GM23338 (cell line): Measurements from ENCODE around the gene POMC. TPM values are rescaled to one million over a fixed set of nuclear protein-coding genes. Genes with fewer than 3 reads are reported as not detected.

Experiments
- ATAC-seq: fragments of 200-7000 bp; cut with Tn5 transposase; 3 replicates; pipeline ENCODE4 v1.9.1; 2020
- DNase-seq: peaks from one replicate; pipeline ENCODE4 v3.0.0-alpha.2; 2015; ENCODE audit warnings: low spot score
- H2AFZ ChIP-seq: fragments of 200-600 bp; sonication (generic); 2 replicates; pipeline ENCODE4 v1.8.0; 2016; ENCODE audit warnings: antibody characterized with exemption, mild to moderate bottlenecking, moderate library complexity
- H3F3A ChIP-seq: fragments of 200-600 bp; sonication (generic); replicated peaks from 2 replicates; pipeline ENCODE4 v1.8.0; 2017; ENCODE audit warnings: antibody characterized with exemption, mixed run types, low read depth
- H3K27ac ChIP-seq: fragments of 200-600 bp; sonication (generic); 2 replicates; pipeline ENCODE4 v1.6.1; 2016; ENCODE audit warnings: low read depth
- H3K27me3 ChIP-seq: fragments of 200-600 bp; sonication (generic); 2 replicates; pipeline ENCODE4 v1.8.0; 2016; ENCODE audit warnings: mild to moderate bottlenecking, mixed run types, moderate library complexity; ENCODE audit not compliant: insufficient read depth
- H3K36me3 ChIP-seq: fragments of 200-600 bp; sonication (generic); 2 replicates; pipeline ENCODE4 v1.8.0; 2016; ENCODE audit warnings: mild to moderate bottlenecking; ENCODE audit not compliant: insufficient read depth
- H3K4me1 ChIP-seq: fragments of 200-600 bp; sonication (generic); 2 replicates; pipeline ENCODE4 v1.8.0; 2016; ENCODE audit warnings: mild to moderate bottlenecking, moderate library complexity; ENCODE audit not compliant: insufficient read depth
- H3K4me2 ChIP-seq: fragments of 200-600 bp; sonication (generic); 2 replicates; pipeline ENCODE4 v1.7.1; 2017; ENCODE audit warnings: mixed run types
- H3K4me3 ChIP-seq: fragments of 200-600 bp; sonication (generic); 2 replicates; pipeline ENCODE4 v1.6.1; 2016; ENCODE audit warnings: mixed run types
- H3K79me2 ChIP-seq: fragments of 200-600 bp; sonication (generic); replicated peaks from 2 replicates; pipeline ENCODE4 v1.8.0; 2017; ENCODE audit warnings: mild to moderate bottlenecking; ENCODE audit not compliant: insufficient read depth
- H3K9me2 ChIP-seq: fragments of 200-600 bp; sonication (generic); 2 replicates; pipeline ENCODE4 v1.8.0; 2017; ENCODE audit not compliant: insufficient read depth
- H4K20me1 ChIP-seq: fragments of 200-600 bp; sonication (generic); replicated peaks from 2 replicates; pipeline ENCODE4 v1.8.0; 2017; ENCODE audit warnings: mild to moderate bottlenecking; ENCODE audit not compliant: insufficient read depth
- H3K27ac Mint-ChIP-seq: 2 replicates; pipeline ENCODE4 v1.8.0; 2020; ENCODE audit warnings: inconsistent platforms, mild to moderate bottlenecking, moderate library complexity, mixed read lengths
- H3K27me3 Mint-ChIP-seq: 3 replicates; pipeline ENCODE4 v1.8.0; 2022; ENCODE audit warnings: low read depth, mild to moderate bottlenecking, moderate library complexity, mixed read lengths, inconsistent platforms; ENCODE audit not compliant: insufficient read depth, poor library complexity
- H3K36me3 Mint-ChIP-seq: 3 replicates; pipeline ENCODE4 v1.8.0; 2021; ENCODE audit warnings: low read depth, mild to moderate bottlenecking, inconsistent platforms, moderate library complexity, mixed read lengths
- H3K4me1 Mint-ChIP-seq: 3 replicates; pipeline ENCODE4 v1.8.0; 2020; ENCODE audit warnings: mild to moderate bottlenecking, inconsistent platforms, mixed read lengths
- H3K4me3 Mint-ChIP-seq: 3 replicates; pipeline ENCODE4 v1.8.0; 2021; ENCODE audit warnings: moderate library complexity, mild to moderate bottlenecking, inconsistent platforms, mixed read lengths
- H3K9me3 Mint-ChIP-seq: 3 replicates; pipeline ENCODE4 v1.8.0; 2020; ENCODE audit warnings: moderate library complexity, mild to moderate bottlenecking, inconsistent platforms, mixed read lengths
- CREB1 ChIP-seq: fragments of 250-450 bp; sonication (Bioruptor Pico); IDR thresholded peaks from 2 replicates; pipeline ENCODE4 v1.5.0; 2020; ENCODE audit warnings: low read depth, mild to moderate bottlenecking, moderate library complexity
- CTCF ChIP-seq, 2 experiments: fragments of 200-600 bp in 1 of 2; sonication (generic) in 1 of 2; conservative IDR thresholded peaks; 2 replicates each; pipeline versions ENCODE4 v1.5.1 to v1.6.1; 2016 to 2017; ENCODE audit warnings: antibody characterized with exemption in 2 of 2, low read depth in 2 of 2, mild to moderate bottlenecking in 2 of 2, moderate library complexity in 1 of 2
- ETS1 ChIP-seq: IDR thresholded peaks from 2 replicates; pipeline ENCODE4 v1.6.1; 2016; ENCODE audit warnings: antibody characterized with exemption
- EZH2 ChIP-seq: fragments of 200-600 bp; sonication (generic); IDR thresholded peaks from one replicate; pipeline ENCODE4 v1.8.0; 2017; ENCODE audit warnings: antibody characterized with exemption, mild to moderate bottlenecking, low read depth; ENCODE audit not compliant: unreplicated experiment
- EZH2phosphoT487 ChIP-seq: fragments of 200-600 bp; sonication (generic); IDR thresholded peaks from one replicate; pipeline ENCODE4 v1.8.1; 2018; ENCODE audit warnings: antibody characterized with exemption; ENCODE audit not compliant: unreplicated experiment
- NANOG ChIP-seq: IDR thresholded peaks from 2 replicates; pipeline ENCODE4 v1.6.1; 2016; ENCODE audit warnings: antibody characterized with exemption, borderline replicate concordance
- STAT1 ChIP-seq: IDR thresholded peaks from one replicate; pipeline ENCODE4 v1.6.1; 2016; ENCODE audit warnings: antibody characterized with exemption; ENCODE audit not compliant: unreplicated experiment
- ZNF114 ChIP-seq: fragments of 250-450 bp; sonication (Bioruptor Pico); IDR thresholded peaks from 2 replicates; pipeline ENCODE4 v1.5.0; 2020; ENCODE audit warnings: mild to moderate bottlenecking, moderate library complexity
- polyA plus RNA-seq: library from polyadenylated mRNA; unstranded; fragments of >200 nt; fragmentation: Nextera tagmentation; extraction: Ambion mirVana; gene quantifications from 2 replicates; pipeline ENCODE4 v1.2.1, GENCODE V29; 2016
- total RNA-seq: library from RNA; depleted of rRNA; stranded (reverse); fragments of >200 nt; shearing (Covaris generic); gene quantifications from 2 replicates; pipeline ENCODE4 v1.2.3, GENCODE V29; 2014
- TF ChIP-seq, protein P1 (sequence below): IDR thresholded peaks from one replicate; pipeline ENCODE4 v1.6.1; 2018; ENCODE audit warnings: antibody characterized with exemption; ENCODE audit not compliant: unreplicated experiment
- TF ChIP-seq, protein P2 (sequence below): fragments of 250-450 bp; sonication (Bioruptor Pico); IDR thresholded peaks from 2 replicates; pipeline ENCODE4 v1.5.0; 2020; ENCODE audit warnings: mild to moderate bottlenecking, moderate library complexity

The POMC gene
- total and polyA plus RNA-seq, 2 experiments from 2014 or later: 8.5 to 12.3 TPM

DNA sequence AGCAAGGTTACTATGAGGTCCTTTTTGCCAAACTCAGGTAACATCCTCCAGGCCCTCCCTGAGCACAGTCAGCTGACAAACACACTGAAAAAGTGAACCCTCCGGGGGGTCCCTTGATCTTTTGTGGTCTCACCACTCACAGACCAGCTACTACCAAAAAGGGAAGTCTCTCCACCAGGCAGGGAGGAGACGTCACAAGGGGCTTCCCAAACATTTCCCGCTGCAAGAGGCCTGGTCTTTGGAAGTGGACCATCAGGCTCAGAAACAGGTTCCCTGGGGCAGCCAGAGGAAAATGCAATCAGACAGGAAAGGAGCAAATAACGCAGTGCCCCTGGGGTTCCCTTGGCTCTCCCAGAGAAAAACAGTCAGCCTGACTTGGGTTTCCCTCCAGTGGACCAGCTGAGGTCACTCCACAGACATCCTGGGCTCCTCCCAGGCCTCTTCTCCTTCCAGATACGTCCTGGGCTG lies 38.7 kb upstream of the POMC start (continued):
- TF ChIP-seq ETS1: no peak
- TF ChIP-seq EZH2: no peak
- TF ChIP-seq EZH2phosphoT487: no peak
- TF ChIP-seq NANOG: no peak
- no peak for TF ChIP-seq STAT1
- no peak for TF ChIP-seq CTCF (conservative IDR thresholded peaks at IDR 0.05; ENCODE audit: low read depth in 2 of 2)
- TF ChIP-seq ZNF114 (CRISPR knock-in tag): no peak
- TF ChIP-seq, protein P1, sequence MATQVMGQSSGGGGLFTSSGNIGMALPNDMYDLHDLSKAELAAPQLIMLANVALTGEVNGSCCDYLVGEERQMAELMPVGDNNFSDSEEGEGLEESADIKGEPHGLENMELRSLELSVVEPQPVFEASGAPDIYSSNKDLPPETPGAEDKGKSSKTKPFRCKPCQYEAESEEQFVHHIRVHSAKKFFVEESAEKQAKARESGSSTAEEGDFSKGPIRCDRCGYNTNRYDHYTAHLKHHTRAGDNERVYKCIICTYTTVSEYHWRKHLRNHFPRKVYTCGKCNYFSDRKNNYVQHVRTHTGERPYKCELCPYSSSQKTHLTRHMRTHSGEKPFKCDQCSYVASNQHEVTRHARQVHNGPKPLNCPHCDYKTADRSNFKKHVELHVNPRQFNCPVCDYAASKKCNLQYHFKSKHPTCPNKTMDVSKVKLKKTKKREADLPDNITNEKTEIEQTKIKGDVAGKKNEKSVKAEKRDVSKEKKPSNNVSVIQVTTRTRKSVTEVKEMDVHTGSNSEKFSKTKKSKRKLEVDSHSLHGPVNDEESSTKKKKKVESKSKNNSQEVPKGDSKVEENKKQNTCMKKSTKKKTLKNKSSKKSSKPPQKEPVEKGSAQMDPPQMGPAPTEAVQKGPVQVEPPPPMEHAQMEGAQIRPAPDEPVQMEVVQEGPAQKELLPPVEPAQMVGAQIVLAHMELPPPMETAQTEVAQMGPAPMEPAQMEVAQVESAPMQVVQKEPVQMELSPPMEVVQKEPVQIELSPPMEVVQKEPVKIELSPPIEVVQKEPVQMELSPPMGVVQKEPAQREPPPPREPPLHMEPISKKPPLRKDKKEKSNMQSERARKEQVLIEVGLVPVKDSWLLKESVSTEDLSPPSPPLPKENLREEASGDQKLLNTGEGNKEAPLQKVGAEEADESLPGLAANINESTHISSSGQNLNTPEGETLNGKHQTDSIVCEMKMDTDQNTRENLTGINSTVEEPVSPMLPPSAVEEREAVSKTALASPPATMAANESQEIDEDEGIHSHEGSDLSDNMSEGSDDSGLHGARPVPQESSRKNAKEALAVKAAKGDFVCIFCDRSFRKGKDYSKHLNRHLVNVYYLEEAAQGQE: no peak
- no peak for TF ChIP-seq CREB1

DNA sequence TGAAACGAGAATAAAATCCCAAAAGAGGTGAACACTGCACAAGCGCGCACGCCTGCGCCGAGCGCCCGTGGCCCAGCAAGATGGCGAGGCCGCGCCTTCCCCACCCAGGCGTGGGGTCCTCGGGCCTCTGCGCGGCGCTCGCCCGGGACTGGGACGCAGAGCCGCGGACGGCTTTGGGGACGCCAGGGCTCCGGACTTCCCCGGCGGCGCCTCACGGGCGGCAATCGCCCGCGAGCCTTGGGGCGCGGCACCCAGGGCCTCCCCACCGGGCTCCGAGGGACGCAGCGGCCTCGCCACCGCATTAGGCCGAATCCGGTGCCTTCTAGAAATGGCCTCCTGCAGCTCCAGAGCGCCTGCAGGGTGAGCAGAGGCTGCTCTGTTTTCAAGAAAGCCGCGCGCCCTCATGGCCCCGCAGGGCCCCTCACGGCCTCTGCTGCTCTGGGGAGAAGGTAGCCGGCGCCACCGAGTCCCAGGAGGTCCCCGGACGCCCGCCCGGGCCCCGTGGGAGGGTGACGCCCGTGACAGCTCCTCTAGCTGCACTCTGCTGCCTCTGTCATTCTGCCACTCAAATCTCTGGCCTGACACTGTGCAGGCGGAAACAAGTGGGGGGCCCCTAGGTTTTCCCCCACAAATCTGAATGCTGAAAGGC lies 35.9 kb upstream of the POMC start:
- H3K27me3 Mint-ChIP-seq: peaks cover 14% of the 10 kb centered on the region
- ATAC-seq (peak; percentile 74), DNase-seq (peak; percentile 70)
- Histone ChIP-seq H3K4me2 (peak overlapping the region; percentile 84), H3K36me3 (no peaks in the 10 kb centered on the region), H3K4me3 (peak overlapping the region; percentile 61), H3K4me1 (0 out of 2 replicates have a peak, but pooled peaks cover 4% of the 10 kb centered on the region), H3K27ac (no peak overlapping the region), H3K9me2 (no peaks in the 10 kb centered on the region), H3F3A (peaks cover 4% of the 10 kb centered on the region), H3K79me2 (no peaks in the 10 kb centered on the region), H2AFZ (peak overlapping the region; percentile 91), H4K20me1 (no peaks in the 10 kb centered on the region), H3K27me3 (no peaks in the 10 kb centered on the region)
- no peaks in the 10 kb centered on the region for H3K36me3 Mint-ChIP-seq
- no peak overlapping the region for H3K27ac Mint-ChIP-seq
- H3K4me1 Mint-ChIP-seq: peaks cover 5% of the 10 kb centered on the region
- no peaks in the 10 kb centered on the region for H3K9me3 Mint-ChIP-seq
- H3K4me3 Mint-ChIP-seq: no peak overlapping the region
- no peak for TF ChIP-seq EZH2phosphoT487
- no peak for TF ChIP-seq ETS1
- TF ChIP-seq NANOG: no peak
- TF ChIP-seq, protein P2, sequence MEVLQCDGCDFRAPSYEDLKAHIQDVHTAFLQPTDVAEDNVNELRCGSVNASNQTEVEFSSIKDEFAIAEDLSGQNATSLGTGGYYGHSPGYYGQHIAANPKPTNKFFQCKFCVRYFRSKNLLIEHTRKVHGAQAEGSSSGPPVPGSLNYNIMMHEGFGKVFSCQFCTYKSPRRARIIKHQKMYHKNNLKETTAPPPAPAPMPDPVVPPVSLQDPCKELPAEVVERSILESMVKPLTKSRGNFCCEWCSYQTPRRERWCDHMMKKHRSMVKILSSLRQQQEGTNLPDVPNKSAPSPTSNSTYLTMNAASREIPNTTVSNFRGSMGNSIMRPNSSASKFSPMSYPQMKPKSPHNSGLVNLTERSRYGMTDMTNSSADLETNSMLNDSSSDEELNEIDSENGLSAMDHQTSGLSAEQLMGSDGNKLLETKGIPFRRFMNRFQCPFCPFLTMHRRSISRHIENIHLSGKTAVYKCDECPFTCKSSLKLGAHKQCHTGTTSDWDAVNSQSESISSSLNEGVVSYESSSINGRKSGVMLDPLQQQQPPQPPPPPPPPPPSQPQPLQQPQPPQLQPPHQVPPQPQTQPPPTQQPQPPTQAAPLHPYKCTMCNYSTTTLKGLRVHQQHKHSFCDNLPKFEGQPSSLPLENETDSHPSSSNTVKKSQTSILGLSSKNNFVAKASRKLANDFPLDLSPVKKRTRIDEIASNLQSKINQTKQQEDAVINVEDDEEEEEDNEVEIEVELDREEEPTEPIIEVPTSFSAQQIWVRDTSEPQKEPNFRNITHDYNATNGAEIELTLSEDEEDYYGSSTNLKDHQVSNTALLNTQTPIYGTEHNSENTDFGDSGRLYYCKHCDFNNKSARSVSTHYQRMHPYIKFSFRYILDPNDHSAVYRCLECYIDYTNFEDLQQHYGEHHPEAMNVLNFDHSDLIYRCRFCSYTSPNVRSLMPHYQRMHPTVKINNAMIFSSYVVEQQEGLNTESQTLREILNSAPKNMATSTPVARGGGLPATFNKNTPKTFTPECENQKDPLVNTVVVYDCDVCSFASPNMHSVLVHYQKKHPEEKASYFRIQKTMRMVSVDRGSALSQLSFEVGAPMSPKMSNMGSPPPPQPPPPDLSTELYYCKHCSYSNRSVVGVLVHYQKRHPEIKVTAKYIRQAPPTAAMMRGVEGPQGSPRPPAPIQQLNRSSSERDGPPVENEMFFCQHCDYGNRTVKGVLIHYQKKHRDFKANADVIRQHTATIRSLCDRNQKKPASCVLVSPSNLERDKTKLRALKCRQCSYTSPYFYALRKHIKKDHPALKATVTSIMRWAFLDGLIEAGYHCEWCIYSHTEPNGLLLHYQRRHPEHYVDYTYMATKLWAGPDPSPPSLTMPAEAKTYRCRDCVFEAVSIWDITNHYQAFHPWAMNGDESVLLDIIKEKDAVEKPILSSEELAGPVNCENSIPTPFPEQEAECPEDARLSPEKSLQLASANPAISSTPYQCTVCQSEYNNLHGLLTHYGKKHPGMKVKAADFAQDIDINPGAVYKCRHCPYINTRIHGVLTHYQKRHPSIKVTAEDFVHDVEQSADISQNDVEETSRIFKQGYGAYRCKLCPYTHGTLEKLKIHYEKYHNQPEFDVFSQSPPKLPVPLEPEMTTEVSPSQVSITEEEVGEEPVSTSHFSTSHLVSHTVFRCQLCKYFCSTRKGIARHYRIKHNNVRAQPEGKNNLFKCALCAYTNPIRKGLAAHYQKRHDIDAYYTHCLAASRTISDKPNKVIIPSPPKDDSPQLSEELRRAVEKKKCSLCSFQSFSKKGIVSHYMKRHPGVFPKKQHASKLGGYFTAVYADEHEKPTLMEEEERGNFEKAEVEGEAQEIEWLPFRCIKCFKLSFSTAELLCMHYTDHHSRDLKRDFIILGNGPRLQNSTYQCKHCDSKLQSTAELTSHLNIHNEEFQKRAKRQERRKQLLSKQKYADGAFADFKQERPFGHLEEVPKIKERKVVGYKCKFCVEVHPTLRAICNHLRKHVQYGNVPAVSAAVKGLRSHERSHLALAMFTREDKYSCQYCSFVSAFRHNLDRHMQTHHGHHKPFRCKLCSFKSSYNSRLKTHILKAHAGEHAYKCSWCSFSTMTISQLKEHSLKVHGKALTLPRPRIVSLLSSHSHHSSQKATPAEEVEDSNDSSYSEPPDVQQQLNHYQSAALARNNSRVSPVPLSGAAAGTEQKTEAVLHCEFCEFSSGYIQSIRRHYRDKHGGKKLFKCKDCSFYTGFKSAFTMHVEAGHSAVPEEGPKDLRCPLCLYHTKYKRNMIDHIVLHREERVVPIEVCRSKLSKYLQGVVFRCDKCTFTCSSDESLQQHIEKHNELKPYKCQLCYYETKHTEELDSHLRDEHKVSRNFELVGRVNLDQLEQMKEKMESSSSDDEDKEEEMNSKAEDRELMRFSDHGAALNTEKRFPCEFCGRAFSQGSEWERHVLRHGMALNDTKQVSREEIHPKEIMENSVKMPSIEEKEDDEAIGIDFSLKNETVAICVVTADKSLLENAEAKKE (CRISPR knock-in tag): no peak
- TF ChIP-seq STAT1: no peak
